ENCODE results near the gene RORC. TPM values are rescaled to one million over a fixed set of nuclear protein-coding genes. Genes with fewer than 3 reads are reported as not detected.

The RORC gene
- total and polyA plus RNA-seq, 2 of the 8 experiments (the other 6 are each of a cell fraction or from before 2014, with no cell fraction given) = 0.44 to 0.54 TPM

DNA sequence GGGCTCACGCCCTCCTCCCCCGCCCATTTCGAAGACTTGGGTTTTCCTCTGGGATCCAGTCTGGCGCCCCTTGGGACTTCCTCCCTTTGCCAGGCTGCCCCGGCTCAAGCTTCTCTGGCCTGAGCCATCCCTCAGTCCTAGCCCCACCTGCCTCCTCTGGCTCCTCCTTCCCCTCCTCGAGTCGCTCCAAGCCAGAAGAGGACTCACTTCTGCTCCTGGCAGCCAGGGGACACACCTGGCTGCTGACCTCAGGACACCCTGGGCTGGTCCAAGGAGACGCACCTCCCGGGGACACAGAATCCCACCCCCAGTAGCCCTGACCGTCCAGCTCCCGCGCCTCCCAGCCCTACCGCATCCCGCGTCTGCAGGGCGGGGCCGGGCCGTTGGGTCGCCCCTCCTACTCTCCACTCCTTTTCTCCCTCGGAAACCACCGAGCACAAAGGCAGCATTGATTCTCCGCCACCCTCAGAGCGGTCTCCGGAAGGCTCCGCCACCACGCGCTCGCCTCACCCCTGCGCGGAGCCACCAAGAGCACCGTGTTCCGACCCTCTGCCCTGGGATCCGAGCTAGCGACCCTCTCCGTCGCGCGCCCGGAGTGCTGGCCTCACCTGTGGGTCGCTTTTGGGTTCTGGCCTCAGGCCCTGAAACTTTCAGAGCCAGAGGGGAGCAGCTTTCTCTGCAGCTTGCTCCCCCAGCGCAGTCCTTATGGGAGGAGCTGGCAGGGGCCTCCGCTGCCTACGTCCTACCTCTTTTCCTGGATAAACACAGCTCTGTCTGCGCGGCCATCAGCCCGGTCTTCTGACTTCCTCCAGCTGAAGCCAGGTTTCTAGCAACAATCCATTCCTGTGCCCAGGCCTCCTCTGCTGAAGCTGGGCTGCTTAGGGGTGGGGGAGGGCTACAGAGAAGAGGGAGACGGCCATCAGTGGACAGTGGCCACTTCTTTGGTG is 8.1 kb upstream of the RORC start, which contains the start of gene C2CD4D (continued):
- TF ChIP-seq, protein P1, sequence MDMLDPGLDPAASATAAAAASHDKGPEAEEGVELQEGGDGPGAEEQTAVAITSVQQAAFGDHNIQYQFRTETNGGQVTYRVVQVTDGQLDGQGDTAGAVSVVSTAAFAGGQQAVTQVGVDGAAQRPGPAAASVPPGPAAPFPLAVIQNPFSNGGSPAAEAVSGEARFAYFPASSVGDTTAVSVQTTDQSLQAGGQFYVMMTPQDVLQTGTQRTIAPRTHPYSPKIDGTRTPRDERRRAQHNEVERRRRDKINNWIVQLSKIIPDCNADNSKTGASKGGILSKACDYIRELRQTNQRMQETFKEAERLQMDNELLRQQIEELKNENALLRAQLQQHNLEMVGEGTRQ (IDR thresholded peaks at IDR 0.05; ENCODE audit: low read length) = no peak
- TF ChIP-seq CBX5 (IDR thresholded peaks at IDR 0.05; ENCODE audit: low read depth, low read length) (no peak), CHD1 (IDR thresholded peaks at IDR 0.05; ENCODE audit: low read depth, low read length) (no peak), TCF12 (IDR thresholded peaks at IDR 0.05; ENCODE audit: low read depth, low read length) (no peak), KDM5A (IDR thresholded peaks at IDR 0.05; ENCODE audit: low read length) (no peak), EZH2 (IDR thresholded peaks at IDR 0.05; ENCODE audit: low read depth, low read length, severe bottlenecking) (no peak), SIX5 (IDR thresholded peaks at IDR 0.05; ENCODE audit: low read depth, low read length) (no peak), YY1 (IDR thresholded peaks at IDR 0.05; ENCODE audit: low read depth, low read length) (no peak), CREB1 (IDR thresholded peaks at IDR 0.05) (no peak; the same call in none of the 2 replicates), CBX8 (IDR thresholded peaks at IDR 0.05; ENCODE audit: borderline replicate concordance, low read depth, low read length) (no peak), POLR2A (IDR thresholded peaks at IDR 0.05; ENCODE audit: control extremely low read depth in 1 of 2, low read depth in 2 of 2, low read length in 2 of 2) (peak; percentile 85 to 91), ASH2L (IDR thresholded peaks at IDR 0.05; ENCODE audit: low read length) (peak; percentile 66), SIN3A (conservative IDR thresholded peaks at IDR 0.05 in 1 of 2, IDR thresholded peaks at IDR 0.05 in 1 of 2; ENCODE audit: low read depth in 1 of 2, low read length in 2 of 2) (peak in 1 of 2 experiments; percentile 68; a peak in 2 of 4 replicates), BCL11A (IDR thresholded peaks at IDR 0.05; ENCODE audit: low read depth in 2 of 2, low read length in 2 of 2) (no peak), RAD21 (IDR thresholded peaks at IDR 0.05 in 1 of 2, conservative IDR thresholded peaks at IDR 0.05 in 1 of 2; ENCODE audit: low read depth in 2 of 2, low read length in 2 of 2) (peak in 1 of 2 experiments; percentile 10; a peak in 1 of 4 replicates), HDAC2 (IDR thresholded peaks at IDR 0.05; ENCODE audit: borderline replicate concordance in 1 of 2, low read depth in 2 of 2, low read length in 2 of 2) (no peak), SP2 (IDR thresholded peaks at IDR 0.05; ENCODE audit: low read length) (no peak)
- TF ChIP-seq, protein P2, sequence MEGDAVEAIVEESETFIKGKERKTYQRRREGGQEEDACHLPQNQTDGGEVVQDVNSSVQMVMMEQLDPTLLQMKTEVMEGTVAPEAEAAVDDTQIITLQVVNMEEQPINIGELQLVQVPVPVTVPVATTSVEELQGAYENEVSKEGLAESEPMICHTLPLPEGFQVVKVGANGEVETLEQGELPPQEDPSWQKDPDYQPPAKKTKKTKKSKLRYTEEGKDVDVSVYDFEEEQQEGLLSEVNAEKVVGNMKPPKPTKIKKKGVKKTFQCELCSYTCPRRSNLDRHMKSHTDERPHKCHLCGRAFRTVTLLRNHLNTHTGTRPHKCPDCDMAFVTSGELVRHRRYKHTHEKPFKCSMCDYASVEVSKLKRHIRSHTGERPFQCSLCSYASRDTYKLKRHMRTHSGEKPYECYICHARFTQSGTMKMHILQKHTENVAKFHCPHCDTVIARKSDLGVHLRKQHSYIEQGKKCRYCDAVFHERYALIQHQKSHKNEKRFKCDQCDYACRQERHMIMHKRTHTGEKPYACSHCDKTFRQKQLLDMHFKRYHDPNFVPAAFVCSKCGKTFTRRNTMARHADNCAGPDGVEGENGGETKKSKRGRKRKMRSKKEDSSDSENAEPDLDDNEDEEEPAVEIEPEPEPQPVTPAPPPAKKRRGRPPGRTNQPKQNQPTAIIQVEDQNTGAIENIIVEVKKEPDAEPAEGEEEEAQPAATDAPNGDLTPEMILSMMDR (IDR thresholded peaks at IDR 0.05; ENCODE audit: control extremely low read depth in 1 of 3, insufficient read depth in 1 of 3, low read depth in 1 of 3, low read length in 3 of 3) = peak; percentile 8 to 24 (median 15); a peak in 3 of 4 replicates
- TF ChIP-seq, protein P3, sequence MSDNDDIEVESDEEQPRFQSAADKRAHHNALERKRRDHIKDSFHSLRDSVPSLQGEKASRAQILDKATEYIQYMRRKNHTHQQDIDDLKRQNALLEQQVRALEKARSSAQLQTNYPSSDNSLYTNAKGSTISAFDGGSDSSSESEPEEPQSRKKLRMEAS (IDR thresholded peaks at IDR 0.05) = peak; percentile 84; the same call in 1 of the 2 replicates

All from H1 (cell line).